ENCODE data around the gene HYAL3. TPM values are rescaled to one million over a fixed set of nuclear protein-coding genes. Genes with fewer than 3 reads are reported as not detected.
A peak's percentile ranks its signal among the peaks of the same experiment; 100 is the strongest.

Gene HYAL3
- total RNA-seq, 2 experiments from 2014 or later = 2.7 to 3.5 TPM

- Histone ChIP-seq H3K36me3 (ENCODE audit: insufficient read depth, low read length) (no peaks in the 10 kb centered on the region), H3K4me1 (ENCODE audit: insufficient read depth, low read length, poor library complexity, severe bottlenecking) (peaks cover 5% of the 10 kb centered on the region), H3K79me2 (ENCODE audit: insufficient read depth, low read depth, low read length) (no peaks in the 10 kb centered on the region), H3K4me2 (ENCODE audit: low read length) (no peak overlapping the region), H4K20me1 (ENCODE audit: insufficient read depth, low read length) (no peaks in the 10 kb centered on the region), H3K9me3 (ENCODE audit: low read length) (no peaks in the 10 kb centered on the region), H3K4me3 (ENCODE audit: low read depth, low read length, poor library complexity, severe bottlenecking) (no peak overlapping the region), H2AFZ (ENCODE audit: low read length) (no peak overlapping the region), H3K9me2 (ENCODE audit: insufficient read depth, low read length) (no peaks in the 10 kb centered on the region), H3K27ac (ENCODE audit: low read depth, low read length, poor library complexity, severe bottlenecking) (no peak overlapping the region)
- intact Hi-C loops (cut with micrococcal nuclease; ENCODE audit: unreplicated experiment) = no loop called here
- TF ChIP-seq CTCF (conservative IDR thresholded peaks at IDR 0.05; ENCODE audit: low read length) (no peak), EZH2phosphoT487 (IDR thresholded peaks at IDR 0.05; ENCODE audit: borderline replicate concordance, low read depth, low read length) (no peak)
- ChIA-PET CTCF (ENCODE audit: unreplicated experiment) (interaction anchor here (1.2 kb wide), 2 partner anchors 81 to 83 kb away, joined by 3 to 5 read pairs; no protein-coding TSS in a partner anchor), POLR2A (no interaction called here)
- BruUV-seq (replicated peaks) = no TSS peak
- no peak for DNase-seq (ENCODE audit: low spot score)
Observed at GRCh38 chr3:50275141-50275995, 23.8 kb downstream of the HYAL3 start.

GRCh38 chr3:50274371-50275104, 24.7 kb downstream of the HYAL3 start:
- H3K36me3 ChIP-seq (ENCODE audit: insufficient read depth, low read length) = no peaks in the 10 kb centered on the region
- no peaks in the 10 kb centered on the region for H4K20me1 ChIP-seq (ENCODE audit: insufficient read depth, low read length)
- H3K27ac ChIP-seq (ENCODE audit: low read depth, low read length, poor library complexity, severe bottlenecking) = no peak overlapping the region
- BruUV-seq (replicated peaks) = no TSS peak
- H2AFZ ChIP-seq (ENCODE audit: low read length) = no peak overlapping the region
- ChIA-PET CTCF (ENCODE audit: unreplicated experiment) (interaction anchor here (1.2 kb wide), 2 partner anchors 80 to 82 kb away, joined by 3 to 5 read pairs; no protein-coding TSS in a partner anchor), POLR2A (no interaction called here)
- peak; percentile 77 for DNase-seq (ENCODE audit: low spot score)
- H3K79me2 ChIP-seq (ENCODE audit: insufficient read depth, low read depth, low read length) = no peaks in the 10 kb centered on the region
- TF ChIP-seq CTCF (conservative IDR thresholded peaks at IDR 0.05; ENCODE audit: low read length) (peak; percentile 97), EZH2phosphoT487 (IDR thresholded peaks at IDR 0.05; ENCODE audit: borderline replicate concordance, low read depth, low read length) (no peak)
- intact Hi-C loops (cut with micrococcal nuclease; ENCODE audit: unreplicated experiment) = loop anchor here (1.0 kb wide), 1 partner anchor 50 kb away; no protein-coding TSS in a partner anchor
- H3K4me2 ChIP-seq (ENCODE audit: low read length) = no peak overlapping the region
- peaks cover 5% of the 10 kb centered on the region for H3K4me1 ChIP-seq (ENCODE audit: insufficient read depth, low read length, poor library complexity, severe bottlenecking)
- H3K9me2 ChIP-seq (ENCODE audit: insufficient read depth, low read length) = no peaks in the 10 kb centered on the region
- H3K9me3 ChIP-seq (ENCODE audit: low read length) = no peaks in the 10 kb centered on the region
- H3K4me3 ChIP-seq (ENCODE audit: low read depth, low read length, poor library complexity, severe bottlenecking) = no peak overlapping the region
